NCI-H1694 treated with DMSO at 0.1 percent for 48 hours (cell line): ENCODE results near the gene VPS13D.

ENCODE experiments used
- DNase-seq: peaks from one replicate; lab custom pipeline; 2025; lab: John Stamatoyannopoulos, UW

The VPS13D gene

GRCh38 chr1:12407050-12407961 lies 177.5 kb downstream of the VPS13D start:
- no peak for DNase-seq

- no peak for DNase-seq
Observed at GRCh38 chr1:12407962-12408454, 178.2 kb downstream of the VPS13D start.

GRCh38 chr1:12408662-12409061 lies 178.8 kb downstream of the VPS13D start:
- DNase-seq = no peak

GRCh38 chr1:12409681-12410080 lies 179.9 kb downstream of the VPS13D start:
- no peak for DNase-seq

GRCh38 chr1:12410351-12410750 lies 180.5 kb downstream of the VPS13D start:
- no peak for DNase-seq

GRCh38 chr1:12411098-12411497 lies 181.3 kb downstream of the VPS13D start:
- no peak for DNase-seq

- no peak for DNase-seq
Observed at GRCh38 chr1:12411747-12412146, 181.9 kb downstream of the VPS13D start.

GRCh38 chr1:12412439-12412838 lies 182.6 kb downstream of the VPS13D start:
- no peak for DNase-seq

GRCh38 chr1:12413664-12414410 lies 184.0 kb downstream of the VPS13D start:
- DNase-seq = no peak

GRCh38 chr1:12414444-12415018 lies 184.7 kb downstream of the VPS13D start:
- no peak for DNase-seq

GRCh38 chr1:12415038-12415466 lies 185.2 kb downstream of the VPS13D start:
- DNase-seq = no peak

- DNase-seq = no peak
Observed at GRCh38 chr1:12416101-12416500, 186.3 kb downstream of the VPS13D start.

GRCh38 chr1:12416744-12417143 lies 186.9 kb downstream of the VPS13D start:
- DNase-seq = no peak

- DNase-seq = no peak
Observed at GRCh38 chr1:12417389-12417788, 187.6 kb downstream of the VPS13D start.

GRCh38 chr1:12420171-12420570 lies 190.3 kb downstream of the VPS13D start:
- no peak for DNase-seq

- no peak for DNase-seq
Observed at GRCh38 chr1:12422488-12422887, 192.7 kb downstream of the VPS13D start.

GRCh38 chr1:12424087-12424529 lies 194.3 kb downstream of the VPS13D start:
- DNase-seq = no peak

- no peak for DNase-seq
Observed at GRCh38 chr1:12424793-12425192, 195.0 kb downstream of the VPS13D start.

- no peak for DNase-seq
Observed at GRCh38 chr1:12426030-12426429, 196.2 kb downstream of the VPS13D start.

- DNase-seq = no peak
Observed at GRCh38 chr1:12428334-12428733, 198.5 kb downstream of the VPS13D start.

- DNase-seq = no peak
Observed at GRCh38 chr1:12430525-12430924, 200.7 kb downstream of the VPS13D start.

GRCh38 chr1:12432897-12433296 lies 203.1 kb downstream of the VPS13D start:
- DNase-seq = no peak
